Pulmonary artery endothelial cell (primary cell): Measurements from ENCODE around the gene GLI1. TPM values are rescaled to one million over a fixed set of nuclear protein-coding genes. Genes with fewer than 3 reads are reported as not detected.
"Not testable (repeated sequence)": the region's sequence is repeated elsewhere in the genome, so short reads cannot be mapped to it uniquely, and the experiment has no call there.

ENCODE experiments used
- DNase-seq: peaks from one replicate; pipeline ENCODE4 v3.0.0-alpha.2; 2011; ENCODE audit warnings: low read depth, low spot score
- total RNA-seq: library from RNA; depleted of rRNA; stranded (reverse); fragments of >200 nt; gene quantifications from 2 replicates; pipeline ENCODE4 v1.2.3, GENCODE V29; 2014

Gene GLI1
- total RNA-seq = 0.04 and 0.07 TPM in 2 replicates

DNA sequence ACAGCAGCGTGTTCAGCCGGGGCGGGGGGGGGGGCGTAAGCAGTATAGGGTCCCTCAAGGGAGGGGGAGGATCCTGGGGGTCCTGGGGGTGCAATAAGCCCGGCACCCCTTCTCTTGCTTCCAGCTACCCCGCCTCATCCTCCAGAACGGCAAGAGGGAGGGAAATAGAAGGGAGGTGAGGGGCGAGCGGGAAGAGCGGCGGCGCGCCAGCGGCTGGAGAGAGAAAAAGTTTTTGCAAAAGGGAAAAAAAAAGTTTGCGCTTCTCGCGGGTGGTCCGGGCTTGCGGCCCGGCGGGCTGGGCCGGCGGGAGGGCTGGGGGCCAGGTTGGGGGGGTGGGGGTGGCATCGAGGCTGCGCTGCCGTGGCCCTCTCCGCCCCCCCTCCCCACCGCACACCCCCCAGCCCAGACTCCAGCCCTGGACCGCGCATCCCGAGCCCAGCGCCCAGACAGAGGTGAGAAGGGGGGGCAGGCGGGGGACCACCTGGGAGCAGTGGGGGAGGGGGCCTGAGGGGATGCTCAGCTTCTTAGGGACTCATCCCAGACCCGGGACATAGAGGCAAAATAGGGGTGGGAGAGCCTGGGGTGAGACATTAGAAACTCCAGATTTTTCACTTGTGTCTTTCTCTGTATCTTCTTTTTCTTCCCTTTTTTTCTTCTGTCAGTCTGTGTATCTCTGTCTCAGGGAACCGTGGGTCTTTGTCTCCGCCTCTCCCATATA is at the start of gene GLI1:
Gene GLI1 (plus strand): TSS at position 36 of the 718 bp plus-strand sequence. CDS start 3,907 bp downstream, outside the sequence.
- DNase-seq = no peak

DNA sequence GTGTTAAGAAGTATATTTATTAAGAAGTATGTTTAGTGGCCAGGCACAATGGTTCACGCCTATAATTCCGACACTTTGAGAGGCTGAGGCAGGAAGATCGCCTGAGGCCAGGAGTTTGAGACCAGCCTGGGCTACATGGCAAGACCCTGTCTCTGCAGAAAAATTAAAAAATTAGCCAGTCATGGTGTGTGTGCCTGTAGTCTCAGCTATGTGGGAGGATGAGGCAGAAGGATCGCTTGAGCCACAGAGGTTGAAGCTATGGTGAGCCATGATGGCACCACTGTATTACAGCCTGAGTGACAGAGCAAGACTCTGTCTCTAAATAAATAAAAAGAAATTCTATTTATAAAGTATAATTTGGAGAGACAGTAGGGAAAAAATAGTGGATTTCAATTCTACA is 49.1 kb upstream of the GLI1 start:
- no peak for DNase-seq

- DNase-seq = not testable (repeated sequence)
Measured at GRCh38 chr12:57414160-57414559, 45.4 kb upstream of the GLI1 start.

DNA sequence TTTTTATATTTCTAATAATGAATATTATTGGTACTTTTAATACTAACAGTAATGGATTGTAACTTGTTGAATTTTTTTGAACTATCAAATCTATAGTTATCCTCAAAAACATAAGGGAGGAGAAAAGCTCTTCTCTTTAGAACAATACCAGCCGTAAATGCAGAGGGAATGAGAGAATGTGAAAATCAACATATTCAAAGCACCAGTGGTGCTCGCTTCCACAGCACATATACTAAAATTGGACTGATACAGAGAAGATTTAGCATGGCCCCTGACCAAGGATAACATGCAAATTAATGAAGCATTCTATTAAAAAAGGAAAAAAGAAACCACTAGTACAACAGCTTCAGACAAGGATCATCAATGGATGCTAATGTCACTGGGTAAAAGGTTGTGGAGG is 44.5 kb upstream of the GLI1 start:
- DNase-seq = no peak

- DNase-seq = no peak
Measured at GRCh38 chr12:57416039-57416996, 43.3 kb upstream of the GLI1 start.

DNA sequence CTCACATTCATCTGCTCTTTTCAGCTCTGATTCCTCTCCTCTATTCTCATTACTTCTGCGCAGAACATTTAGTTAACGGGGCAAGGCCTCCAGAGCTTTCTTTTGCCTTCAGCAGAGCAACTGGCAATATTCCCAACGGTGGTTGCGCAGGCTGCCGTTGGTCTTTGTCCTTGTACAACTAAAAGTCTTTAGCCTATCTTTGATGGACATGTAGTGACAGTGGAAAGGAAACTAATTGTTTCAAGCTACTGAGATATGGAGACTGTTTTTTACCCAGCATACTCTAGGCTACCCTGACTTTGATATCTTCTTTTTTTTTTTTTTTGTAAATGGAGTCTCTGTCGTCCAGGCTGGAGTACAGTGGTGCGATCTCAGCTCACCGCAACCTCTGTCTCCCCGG is 41.3 kb upstream of the GLI1 start:
- DNase-seq = no peak

DNA sequence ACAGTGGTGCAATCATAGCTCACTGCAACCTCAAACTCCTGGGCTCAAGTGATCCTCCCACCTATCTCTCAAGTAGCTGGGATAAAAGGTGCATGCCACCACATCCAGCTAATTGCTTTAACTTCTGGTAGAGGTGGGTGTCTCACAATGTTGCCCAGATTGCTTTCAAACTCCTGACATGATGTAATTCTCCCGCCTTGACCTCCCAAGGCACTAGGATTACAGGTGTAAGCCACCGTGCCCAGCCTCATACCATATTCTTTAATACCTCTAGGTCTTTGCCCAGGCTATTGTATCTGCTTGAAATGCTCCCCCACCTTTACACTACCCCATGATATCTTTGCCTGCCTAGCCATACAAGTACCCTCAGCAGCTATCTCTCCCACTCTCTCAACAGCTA is 40.1 kb upstream of the GLI1 start:
- DNase-seq = no peak

DNA sequence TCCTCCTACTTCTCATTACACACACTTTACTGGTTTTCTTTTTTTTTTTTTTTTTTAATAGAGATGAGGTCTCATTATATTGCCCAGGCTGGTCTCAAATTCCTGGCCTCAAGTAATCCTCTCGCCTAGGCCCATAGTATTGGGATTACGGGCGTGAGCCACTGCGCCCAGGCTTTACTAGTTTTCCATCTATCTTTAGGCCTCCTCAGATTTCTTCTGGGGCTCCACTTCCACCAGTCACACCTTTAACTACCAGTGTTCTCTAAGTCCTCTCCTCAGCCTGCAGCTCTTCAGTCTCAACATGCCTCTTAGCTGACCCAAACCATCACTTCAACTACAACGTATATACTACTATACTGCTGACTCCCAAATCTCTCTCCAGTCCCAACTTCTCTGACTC is 39.1 kb upstream of the GLI1 start:
- DNase-seq = no peak

DNA sequence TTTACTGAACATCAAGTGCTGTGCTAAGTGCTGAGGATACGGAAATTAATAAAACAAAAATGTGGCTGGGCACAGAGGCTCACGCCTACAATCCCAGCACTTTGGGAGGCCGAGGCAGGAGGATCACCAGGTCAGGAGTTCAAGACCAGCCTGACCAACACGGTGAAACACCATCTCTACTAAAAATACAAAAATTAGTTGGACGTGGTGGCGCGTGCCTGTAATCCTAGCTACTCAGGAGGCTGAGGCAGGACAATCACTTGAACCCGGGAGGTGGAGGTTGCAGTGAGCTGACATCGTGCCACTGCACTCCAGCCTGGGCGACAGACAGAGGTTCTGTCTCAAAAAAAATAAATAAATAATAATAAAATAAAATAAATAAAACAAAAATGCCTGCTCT is 32.6 kb upstream of the GLI1 start:
- not testable (repeated sequence) for DNase-seq

- DNase-seq = no peak
Measured at GRCh38 chr12:57428965-57429364, 30.6 kb upstream of the GLI1 start.

DNA sequence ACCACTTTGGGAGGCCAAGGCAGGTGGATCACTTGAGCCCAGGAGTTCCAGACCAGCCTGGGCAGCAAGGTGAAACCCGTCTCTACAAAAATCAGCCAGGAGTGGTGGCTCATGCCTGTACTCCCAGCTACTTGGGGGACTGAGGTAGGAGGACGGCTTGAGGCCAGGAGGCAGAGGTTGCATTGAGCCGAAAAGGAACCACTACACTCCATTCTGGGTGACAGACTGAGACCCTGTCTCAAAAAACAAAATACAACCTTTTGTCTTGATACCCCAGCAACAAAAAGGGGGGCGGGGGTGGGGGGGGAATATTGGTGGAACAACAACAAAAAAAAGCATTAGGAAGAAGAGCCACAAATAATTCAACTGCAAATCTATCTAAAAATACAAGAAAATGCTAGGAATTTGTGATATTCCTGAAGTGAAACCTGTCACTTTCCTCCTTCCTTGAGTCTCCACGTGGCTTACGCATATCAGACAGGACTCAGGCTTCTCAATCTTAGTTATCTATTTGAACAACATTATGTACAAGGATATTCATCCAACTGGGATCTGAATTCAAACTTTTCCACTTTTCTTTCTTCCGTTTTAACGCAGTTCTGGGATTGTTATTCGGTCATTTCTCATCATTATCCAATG is 30.0 kb upstream of the GLI1 start:
- DNase-seq = no peak

DNA sequence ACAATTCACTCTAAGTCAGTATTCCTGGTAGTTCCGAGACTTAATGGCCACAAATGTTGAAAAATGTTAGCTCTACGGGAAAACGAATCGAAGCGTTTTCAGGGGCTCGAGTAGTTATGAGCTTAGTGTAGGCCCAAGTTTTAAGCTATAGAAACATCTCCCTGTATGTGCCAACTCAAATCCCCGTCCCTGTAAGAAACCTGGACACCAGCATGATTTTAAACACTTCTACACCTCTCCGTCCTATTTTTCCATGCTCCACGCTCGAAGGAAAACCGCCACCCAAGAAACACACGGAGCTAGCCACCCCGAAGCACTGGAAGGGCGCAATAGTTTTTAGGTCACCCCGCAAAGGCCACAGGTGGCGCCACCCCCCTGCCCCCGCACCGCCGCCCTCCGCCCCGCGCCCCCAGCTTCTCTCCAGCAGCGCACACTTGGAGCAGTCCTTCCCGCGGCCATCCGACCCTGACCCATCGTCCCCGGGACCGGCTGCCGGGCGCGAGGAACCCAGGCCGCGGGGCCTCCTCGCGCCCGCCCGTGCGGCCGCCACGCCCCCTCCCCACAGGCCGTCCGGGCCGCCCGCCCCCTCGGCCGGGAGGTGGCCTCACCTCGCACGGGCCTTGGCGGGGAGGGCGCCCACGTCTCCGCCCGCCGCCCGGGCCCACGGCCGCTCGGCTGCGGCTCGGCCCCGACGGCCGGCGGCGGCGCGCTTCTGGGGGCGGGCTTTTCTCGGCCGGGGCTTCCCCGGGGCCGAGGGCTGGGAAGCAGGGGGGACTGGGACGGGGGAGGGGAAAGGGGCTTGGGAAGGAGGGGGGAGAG is 29.3 kb upstream of the GLI1 start:
- DNase-seq = no peak

DNA sequence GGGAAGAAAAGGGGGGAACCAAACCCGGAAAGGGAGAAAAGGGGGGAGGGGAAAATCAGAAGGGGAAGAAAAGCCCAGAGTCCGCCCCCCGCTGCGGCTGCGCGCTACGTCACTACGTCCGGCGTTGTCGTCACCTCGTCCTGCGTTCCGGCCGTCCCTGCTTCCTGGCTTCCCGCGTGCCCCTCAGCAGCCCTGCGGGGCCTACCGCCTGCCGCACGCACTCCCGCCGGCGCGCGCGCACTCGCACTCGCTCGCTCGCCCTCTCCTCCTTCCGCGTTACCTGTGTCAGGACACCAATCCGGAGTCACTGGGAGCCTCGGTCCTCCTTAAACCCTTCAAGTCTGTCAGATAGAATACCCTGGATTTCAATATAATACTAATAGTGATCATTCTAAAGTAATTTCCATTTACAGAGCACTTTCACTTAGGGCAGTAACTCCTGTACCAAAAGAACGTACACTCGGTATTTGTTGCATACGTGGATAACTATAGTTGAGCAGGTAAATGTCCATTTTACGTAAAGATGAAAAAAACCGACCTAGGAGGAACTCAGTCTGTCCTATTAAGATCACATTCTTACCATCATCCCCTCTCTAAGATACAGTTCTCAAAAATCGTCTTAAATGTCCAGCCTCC is 28.5 kb upstream of the GLI1 start, which contains the start of gene R3HDM2:
Gene R3HDM2 (minus strand): TSS at position 113 of the 636 bp plus-strand sequence. CDS start 120,615 bp downstream, outside the sequence.
- peak; percentile 81 for DNase-seq

GRCh38 chr12:57431654-57432188 is 27.9 kb upstream of the GLI1 start:
- DNase-seq = no peak

DNA sequence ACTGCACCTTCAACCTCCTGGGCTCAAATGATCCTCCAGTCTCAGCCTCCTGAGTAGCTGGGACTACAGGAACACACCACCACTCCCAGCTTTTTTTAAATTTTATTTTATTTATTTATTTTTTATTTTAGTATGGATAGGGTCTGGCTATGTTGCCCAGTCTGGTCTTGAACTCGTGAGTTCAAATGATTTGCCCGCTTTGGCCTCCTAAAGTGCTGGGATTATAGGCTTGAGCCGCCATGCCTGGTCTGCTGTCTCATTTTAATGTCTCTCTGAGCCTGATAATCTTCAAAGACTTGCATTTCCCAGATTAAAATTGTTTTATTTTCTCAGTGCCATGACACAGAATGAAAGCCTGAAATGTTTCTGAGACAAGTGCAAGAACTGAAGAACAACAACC is 26.2 kb upstream of the GLI1 start:
- DNase-seq = no peak

DNA sequence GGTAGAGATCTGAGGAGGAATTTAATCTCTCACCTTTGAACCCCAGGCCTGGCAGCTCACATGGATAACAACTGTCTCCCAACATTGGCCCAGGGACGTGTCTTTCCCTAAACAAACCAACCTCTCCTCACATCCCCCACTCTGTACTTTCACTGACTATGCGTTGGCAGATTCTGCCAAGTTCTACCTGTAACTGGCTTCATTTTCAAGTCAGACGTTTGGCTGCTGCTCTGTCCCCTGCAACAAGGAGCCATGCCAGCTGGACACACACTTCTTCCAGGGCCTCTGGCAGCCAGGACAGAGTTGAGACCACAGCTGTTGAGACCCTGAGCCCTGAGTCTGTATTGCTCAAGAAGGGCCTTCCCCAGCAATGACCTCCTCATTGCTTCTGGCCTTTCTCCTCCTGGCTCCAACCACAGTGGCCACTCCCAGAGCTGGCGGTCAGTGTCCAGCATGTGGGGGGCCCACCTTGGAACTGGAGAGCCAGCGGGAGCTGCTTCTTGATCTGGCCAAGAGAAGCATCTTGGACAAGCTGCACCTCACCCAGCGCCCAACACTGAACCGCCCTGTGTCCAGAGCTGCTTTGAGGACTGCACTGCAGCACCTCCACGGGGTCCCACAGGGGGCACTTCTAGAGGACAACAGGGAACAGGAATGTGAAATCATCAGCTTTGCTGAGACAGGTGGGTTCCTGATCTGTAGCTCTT is 24.9 kb upstream of the GLI1 start, which contains the start of gene INHBC:
Gene INHBC (plus strand): TSS at position 268 of the 707 bp plus-strand sequence. CDS start 103 bp downstream, at position 371.
- DNase-seq = no peak

DNA sequence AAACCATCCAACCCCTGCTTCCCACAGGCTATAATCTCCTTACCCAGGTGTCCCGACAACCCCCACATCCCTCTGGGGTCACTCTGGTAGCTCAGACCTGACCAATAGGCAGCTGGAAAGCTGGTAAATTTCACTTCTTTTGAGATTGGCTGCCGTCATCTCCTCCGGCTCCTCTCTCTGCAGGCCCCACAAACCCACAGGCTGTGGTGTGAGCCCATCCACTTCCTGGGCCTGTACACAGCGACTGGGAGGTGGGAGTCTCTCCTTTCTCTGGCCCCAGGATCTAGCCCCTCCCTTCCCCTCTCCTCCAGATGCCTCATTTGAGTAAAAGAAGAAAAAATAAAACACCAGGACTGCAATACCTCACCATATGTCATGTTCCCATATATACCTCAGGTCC is 24.3 kb upstream of the GLI1 start:
- no peak for DNase-seq

DNA sequence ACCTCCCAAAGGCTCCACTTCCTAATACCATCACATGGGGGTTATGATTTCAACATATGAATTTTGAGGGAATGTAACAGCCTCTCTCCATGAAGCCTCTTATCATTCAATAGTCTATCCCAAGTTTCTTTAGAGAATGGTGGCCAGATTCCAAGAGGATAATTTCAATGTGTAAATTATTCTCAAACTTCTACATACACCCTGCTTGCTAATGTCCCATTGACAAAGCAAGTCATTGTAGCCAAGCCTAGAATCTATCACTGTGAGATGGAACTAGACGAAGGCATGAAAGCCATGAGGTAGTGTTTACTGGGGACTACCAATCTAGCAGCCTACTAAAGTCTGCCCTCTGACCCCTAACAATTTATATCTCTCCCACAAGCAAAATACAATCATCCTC is 21.2 kb upstream of the GLI1 start:
- no peak for DNase-seq

DNA sequence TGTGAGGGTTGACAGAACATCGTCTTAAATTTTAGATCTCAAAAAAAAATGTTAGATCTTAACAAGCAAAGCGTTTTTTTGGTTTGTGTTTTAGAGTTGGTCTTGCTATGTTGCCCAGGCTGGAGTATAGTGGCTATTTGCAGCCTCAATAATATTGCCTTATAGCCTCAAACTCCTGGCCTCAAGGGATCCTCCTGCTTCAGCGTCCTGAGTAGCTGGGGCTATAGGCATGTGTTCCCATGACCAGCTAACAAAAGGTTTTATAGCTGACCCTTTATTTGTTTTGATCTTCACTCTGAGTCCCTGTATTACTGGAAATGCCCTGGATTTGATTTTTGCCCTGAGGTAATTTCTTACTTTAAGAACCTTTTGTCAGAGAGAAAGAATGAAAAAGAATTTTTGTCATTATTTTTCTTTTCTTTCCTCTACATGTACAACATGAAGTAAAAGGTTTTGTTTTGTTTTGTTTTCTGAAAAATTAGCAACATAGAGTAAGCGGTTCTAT is 19.8 kb upstream of the GLI1 start:
- no peak for DNase-seq
